Ovary (tissue), 9 donors: ENCODE results near the gene SZT2. TPM values are rescaled to one million over a fixed set of nuclear protein-coding genes. Genes with fewer than 3 reads are reported as not detected.

Experiments
- DNase-seq, 5 donors: peaks; one replicate each; pipeline ENCODE4 v3.0.0-alpha.2; 2019 to 2020
- H3K27ac ChIP-seq, 2 donors: fragments of 200-600 bp; one replicate each; pipeline versions ENCODE4 v1.5.1 to v1.8.0; 2019 to 2022
- H3K27me3 ChIP-seq: fragments of 200-600 bp; one replicate; pipeline ENCODE4 v1.8.0; 2022
- H3K36me3 ChIP-seq: fragments of 200-600 bp; sonication (generic); one replicate; pipeline ENCODE4 v1.5.1; 2019
- H3K4me1 ChIP-seq: one replicate; pipeline ENCODE4 v1.8.1; 2013; ENCODE audit warnings: mild to moderate bottlenecking, moderate library complexity; ENCODE audit not compliant: insufficient read depth
- H3K4me3 ChIP-seq: fragments of 200-600 bp; sonication (generic); one replicate; pipeline ENCODE4 v1.5.1; 2017
- H3K9me3 ChIP-seq, 2 donors: fragments of 200-600 bp in 1 of 2; sonication (generic) in 1 of 2; one replicate each; pipeline versions ENCODE4 v1.5.1 to v1.8.1; 2013 to 2019; ENCODE audit warnings: mild to moderate bottlenecking in 1 of 2, moderate library complexity in 1 of 2
- CTCF ChIP-seq, 3 donors: fragments of 450-650 bp in 2 of 3; fragments of 200-600 bp in 1 of 3; IDR thresholded peaks; one replicate each; pipeline versions ENCODE4 v1.5.1 to v1.8.0; 2016 to 2022; ENCODE audit warnings: antibody characterized with exemption in 3 of 3, mild to moderate bottlenecking in 1 of 3
- EP300 ChIP-seq: sonication (generic); formaldehyde crosslinking; IDR thresholded peaks from one replicate; pipeline ENCODE4 v1.6.1; 2017; ENCODE audit warnings: antibody characterized with exemption
- POLR2A ChIP-seq: fragments of 450-650 bp; IDR thresholded peaks from one replicate; pipeline ENCODE4 v1.6.1; 2017; ENCODE audit warnings: antibody characterized with exemption, mild to moderate bottlenecking, moderate library complexity
- WGBS, 3 donors: extraction: QIAGEN DNeasy Blood & Tissue Kit in 1 of 3; methylation state at CpG; one replicate each; pipeline versions ENCODE4 v1.1.5 to v1.1.7; 2013 to 2017; 5-methylcytosine and 5-hydroxymethylcytosine counted together
- intact Hi-C, 4 donors: fragments of 100-400 bp; cut with DNase I; formaldehyde crosslinking; loops; one replicate each; pipeline versions ENCODE4 v1.11.0 to v1.15.1; 2022 to 2023
- polyA plus RNA-seq, 2 donors: library from polyadenylated mRNA; stranded (reverse); fragments of 200-250 nt in 1 of 2; fragments of 350-450 nt in 1 of 2; fragmentation: Illumina TruSeq in 1 of 2; extraction: RNeasy Lipid Tissue Mini Kit (QIAGEN cat#74804) in 1 of 2; gene quantifications; one replicate each; pipeline ENCODE4 v1.2.3, GENCODE V29; 2013 to 2014
- total RNA-seq, 7 donors: library from RNA; depleted of rRNA in 2 of 7; stranded (reverse); fragments of >200 nt in 2 of 7; fragmentation: NEBNext Ultra II Directional in 3 of 7; extraction: Animal tissue kit (Norgen Biotek cat#: 25700) in 3 of 7; gene quantifications; one replicate each; pipeline versions ENCODE4 v1.1.0 to v1.2.4, GENCODE V29; 2016 to 2023
- donor health status: DM: no; HTN: no; CAD: no; lungs with moderate emphysema.
- donor health status: DM: no; HTN: no; CAD: no.
- donor health status: Bipolar disorder and iron deficiency.
- donor health status: DM: yes; HTN: yes; CAD: no.
- donor health status: DM: no; HTN: no; CAD: no.
- donor health status: DM: yes; HTN: yes; CAD: no.

The SZT2 gene
- total and polyA plus RNA-seq, 9 donors: 16.8 to 89.3 (median 49.8) TPM

GRCh38 chr1:43447891-43448708 is 58.4 kb downstream of the SZT2 start:
- Histone ChIP-seq H3K4me3 (no peak overlapping the region), H3K4me1 (peaks cover 2% of the 10 kb centered on the region), H3K27me3 (no peaks in the 10 kb centered on the region), H3K9me3 (no peaks in the 10 kb centered on the region), H3K27ac (no peak overlapping the region), H3K36me3 (no peaks in the 10 kb centered on the region)
- DNase-seq: peak in 2 of 5 donors; percentile 29 to 41
- intact Hi-C loops: loop anchor here in 1 of 4 donors (5.0 kb wide), 1 partner anchor 134 kb away; no protein-coding TSS in a partner anchor
- 79 to 82% (median 81%) methylated on average over 23 to 25 of the region's 25 CpGs for WGBS, 3 donors
- TF ChIP-seq POLR2A (no peak), EP300 (no peak), CTCF (IDR thresholded peaks at IDR 0.05) (no peak)

GRCh38 chr1:43448955-43449707 is 59.4 kb downstream of the SZT2 start:
- Histone ChIP-seq H3K36me3 (no peaks in the 10 kb centered on the region), H3K27me3 (no peaks in the 10 kb centered on the region), H3K4me1 (peaks cover 2% of the 10 kb centered on the region), H3K27ac (no peak overlapping the region), H3K4me3 (no peak overlapping the region), H3K9me3 (no peaks in the 10 kb centered on the region)
- TF ChIP-seq CTCF (IDR thresholded peaks at IDR 0.05): no peak
- no peak for TF ChIP-seq POLR2A
- TF ChIP-seq EP300: no peak
- intact Hi-C loops: loop anchor here in 1 of 4 donors (5.0 kb wide), 1 partner anchor 133 kb away; no protein-coding TSS in a partner anchor
- WGBS, 3 donors: 80 to 81% (median 81%) methylated on average over 11 of the region's 11 CpGs
- DNase-seq: peak in 1 of 5 donors; percentile 19

GRCh38 chr1:43449708-43450069 is 60.0 kb downstream of the SZT2 start:
- no peaks in the 10 kb centered on the region for H3K9me3 ChIP-seq
- H3K36me3 ChIP-seq: no peaks in the 10 kb centered on the region
- 72 to 82% (median 72%) methylated on average over 5 of the region's 5 CpGs for WGBS, 3 donors
- no peak for TF ChIP-seq POLR2A
- TF ChIP-seq EP300: no peak
- TF ChIP-seq CTCF (IDR thresholded peaks at IDR 0.05): no peak
- intact Hi-C loops: loop anchor here in 1 of 4 donors (5.0 kb wide), 1 partner anchor 133 kb away; no protein-coding TSS in a partner anchor
- no peak overlapping the region for H3K4me3 ChIP-seq
- no peak for DNase-seq
- H3K27ac ChIP-seq: no peak overlapping the region
- no peaks in the 10 kb centered on the region for H3K27me3 ChIP-seq
- peaks cover 2% of the 10 kb centered on the region for H3K4me1 ChIP-seq

GRCh38 chr1:43450251-43450941 is 60.7 kb downstream of the SZT2 start:
- H3K27ac ChIP-seq: no peak overlapping the region
- intact Hi-C loops: no loop called here
- H3K27me3 ChIP-seq: no peaks in the 10 kb centered on the region
- H3K36me3 ChIP-seq: no peaks in the 10 kb centered on the region
- H3K9me3 ChIP-seq: no peaks in the 10 kb centered on the region
- H3K4me1 ChIP-seq: peaks cover 2% of the 10 kb centered on the region
- peak in 2 of 5 donors; percentile 26 to 39 for DNase-seq
- no peak overlapping the region for H3K4me3 ChIP-seq
- TF ChIP-seq CTCF (IDR thresholded peaks at IDR 0.05): no peak
- TF ChIP-seq EP300: no peak
- TF ChIP-seq POLR2A: no peak
- WGBS, 3 donors: 73 to 82% (median 78%) methylated on average over 10 of the region's 10 CpGs
